Measurements from ENCODE around the gene CDCA7L.

DNA sequence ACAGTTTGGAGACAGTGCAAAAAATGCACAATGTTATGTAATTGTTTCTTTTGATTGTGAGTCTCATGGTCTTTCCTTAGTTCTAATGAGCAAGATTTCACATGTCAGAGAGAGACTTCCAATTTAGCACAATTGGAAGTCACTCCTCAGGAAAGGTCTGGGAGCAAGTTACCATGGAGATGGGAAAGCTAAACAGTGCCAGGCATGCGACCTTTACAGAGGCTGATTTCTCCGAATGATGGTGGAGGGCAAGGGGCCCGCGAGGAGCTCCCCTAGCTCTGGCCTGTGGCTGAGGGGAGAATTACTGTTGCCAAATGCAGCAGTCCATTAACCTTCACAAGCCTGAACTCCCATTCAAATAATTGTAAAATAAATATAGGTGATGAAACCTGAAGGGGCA, 59.3 kb downstream of the CDCA7L start:
- TF ChIP-seq EZH2phosphoT487 (IDR thresholded peaks at IDR 0.05; ENCODE audit: borderline replicate concordance): no peak
- TF ChIP-seq, protein P1, sequence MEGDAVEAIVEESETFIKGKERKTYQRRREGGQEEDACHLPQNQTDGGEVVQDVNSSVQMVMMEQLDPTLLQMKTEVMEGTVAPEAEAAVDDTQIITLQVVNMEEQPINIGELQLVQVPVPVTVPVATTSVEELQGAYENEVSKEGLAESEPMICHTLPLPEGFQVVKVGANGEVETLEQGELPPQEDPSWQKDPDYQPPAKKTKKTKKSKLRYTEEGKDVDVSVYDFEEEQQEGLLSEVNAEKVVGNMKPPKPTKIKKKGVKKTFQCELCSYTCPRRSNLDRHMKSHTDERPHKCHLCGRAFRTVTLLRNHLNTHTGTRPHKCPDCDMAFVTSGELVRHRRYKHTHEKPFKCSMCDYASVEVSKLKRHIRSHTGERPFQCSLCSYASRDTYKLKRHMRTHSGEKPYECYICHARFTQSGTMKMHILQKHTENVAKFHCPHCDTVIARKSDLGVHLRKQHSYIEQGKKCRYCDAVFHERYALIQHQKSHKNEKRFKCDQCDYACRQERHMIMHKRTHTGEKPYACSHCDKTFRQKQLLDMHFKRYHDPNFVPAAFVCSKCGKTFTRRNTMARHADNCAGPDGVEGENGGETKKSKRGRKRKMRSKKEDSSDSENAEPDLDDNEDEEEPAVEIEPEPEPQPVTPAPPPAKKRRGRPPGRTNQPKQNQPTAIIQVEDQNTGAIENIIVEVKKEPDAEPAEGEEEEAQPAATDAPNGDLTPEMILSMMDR (conservative IDR thresholded peaks at IDR 0.05; ENCODE audit: low read length): no peak

All from Loucy (cell line).